AG08396 (cell line): Measurements from ENCODE around the gene MAN1A1.

Experiments used
- DNase-seq: peaks from one replicate; pipeline ENCODE4 v3.0.0; 2012; ENCODE audit warnings: low spot score, mixed read lengths

The MAN1A1 gene

GRCh38 chr6:119346450-119346849 is 3.1 kb downstream of the MAN1A1 start:
- DNase-seq: no peak

- no peak for DNase-seq
Observed at GRCh38 chr6:119345114-119345513, 4.4 kb downstream of the MAN1A1 start.

GRCh38 chr6:119344306-119344705 is 5.3 kb downstream of the MAN1A1 start:
- no peak for DNase-seq

- DNase-seq: no peak
Observed at GRCh38 chr6:119343573-119344146, 5.9 kb downstream of the MAN1A1 start.

- no peak for DNase-seq
Observed at GRCh38 chr6:119343167-119343566, 6.4 kb downstream of the MAN1A1 start.

GRCh38 chr6:119342430-119342829 is 7.1 kb downstream of the MAN1A1 start:
- DNase-seq: no peak

GRCh38 chr6:119340796-119341487 is 8.6 kb downstream of the MAN1A1 start:
- no peak for DNase-seq

- no peak for DNase-seq
Observed at GRCh38 chr6:119339941-119340456, 9.6 kb downstream of the MAN1A1 start.

- no peak for DNase-seq
Observed at GRCh38 chr6:119337762-119338161, 11.8 kb downstream of the MAN1A1 start.

GRCh38 chr6:119337252-119337651 is 12.3 kb downstream of the MAN1A1 start:
- no peak for DNase-seq

- no peak for DNase-seq
Observed at GRCh38 chr6:119334535-119335264, 14.9 kb downstream of the MAN1A1 start.

GRCh38 chr6:119333707-119334295 is 15.8 kb downstream of the MAN1A1 start:
- no peak for DNase-seq

- no peak for DNase-seq
Observed at GRCh38 chr6:119333063-119333609, 16.4 kb downstream of the MAN1A1 start.

GRCh38 chr6:119331663-119332286 is 17.8 kb downstream of the MAN1A1 start:
- no peak for DNase-seq

GRCh38 chr6:119330520-119331113 is 18.9 kb downstream of the MAN1A1 start:
- DNase-seq: no peak

GRCh38 chr6:119329794-119330180 is 19.8 kb downstream of the MAN1A1 start:
- DNase-seq: no peak

- no peak for DNase-seq
Observed at GRCh38 chr6:119328892-119329793, 20.4 kb downstream of the MAN1A1 start.

- no peak for DNase-seq
Observed at GRCh38 chr6:119328254-119328653, 21.3 kb downstream of the MAN1A1 start.

- DNase-seq: no peak
Observed at GRCh38 chr6:119327810-119328209, 21.8 kb downstream of the MAN1A1 start.

- DNase-seq: no peak
Observed at GRCh38 chr6:119326291-119327005, 23.1 kb downstream of the MAN1A1 start.
